GM12873 (cell line): Measurements from ENCODE around the gene TMEM37.

Experiments used
- CTCF ChIP-seq: IDR thresholded peaks from 2 replicates; pipeline ENCODE4 v1.5.1; 2012; ENCODE audit warnings: low read depth, mild to moderate bottlenecking, moderate library complexity, low read length, control low read depth; ENCODE audit not compliant: insufficient read depth; ENCODE audit errors: missing control alignments

TMEM37 gene

GRCh38 chr2:119483395-119483753 is 51.7 kb downstream of the TMEM37 start:
- no peak for TF ChIP-seq CTCF

- TF ChIP-seq CTCF = no peak
These were observed 52.5 kb downstream of the TMEM37 start for GRCh38 chr2:119483896-119484718.

- no peak for TF ChIP-seq CTCF
These were observed 53.2 kb downstream of the TMEM37 start for GRCh38 chr2:119484834-119485233.

GRCh38 chr2:119485336-119486110 is 53.9 kb downstream of the TMEM37 start:
- TF ChIP-seq CTCF = no peak

GRCh38 chr2:119486196-119486827 is 54.7 kb downstream of the TMEM37 start:
- no peak for TF ChIP-seq CTCF

GRCh38 chr2:119486886-119487285 is 55.2 kb downstream of the TMEM37 start:
- no peak for TF ChIP-seq CTCF

GRCh38 chr2:119487434-119488244 is 56.0 kb downstream of the TMEM37 start:
- no peak for TF ChIP-seq CTCF
